ENCODE measurements around the gene SULT2B1.

Gene SULT2B1

DNA sequence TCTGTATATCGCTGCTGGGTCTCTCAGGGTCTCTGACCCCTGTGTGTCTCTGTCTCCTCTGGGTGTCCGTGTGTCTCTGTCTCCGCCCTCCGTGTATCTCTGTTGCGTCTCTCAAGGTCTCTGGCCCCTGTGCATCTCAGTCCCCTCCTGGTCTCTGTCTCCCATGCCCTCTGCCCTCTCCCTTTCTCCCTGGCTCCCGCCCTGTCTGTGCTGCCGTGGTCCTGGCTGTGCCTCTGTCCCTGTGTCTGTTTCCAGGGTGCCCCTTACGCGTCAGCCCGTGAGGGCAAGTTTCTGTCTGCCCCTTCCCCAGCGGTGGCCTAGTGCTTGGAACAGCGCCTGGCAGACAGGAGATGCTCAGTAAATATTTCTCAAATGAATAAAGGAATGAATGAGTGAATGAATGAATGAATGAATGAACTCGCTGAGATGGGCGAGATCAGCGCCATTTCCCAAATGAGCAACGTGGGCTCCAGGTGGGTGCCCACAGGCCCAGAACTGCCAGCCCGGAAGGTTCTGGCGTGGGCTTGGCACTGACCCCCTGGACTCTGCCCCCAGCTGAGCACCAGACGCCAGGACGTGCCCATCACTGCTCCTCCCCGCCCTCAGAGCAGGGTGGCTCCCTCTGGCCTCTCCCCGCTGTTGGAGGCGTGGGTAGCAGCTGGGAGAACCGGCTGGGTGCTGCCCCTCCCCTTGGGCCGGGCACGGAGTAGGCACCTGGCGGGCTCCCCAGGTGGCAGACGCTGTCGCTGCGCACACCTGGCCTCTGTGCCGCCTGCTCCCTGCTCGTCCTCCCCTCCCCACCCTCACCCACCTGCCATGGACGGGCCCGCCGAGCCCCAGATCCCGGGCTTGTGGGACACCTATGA is at the start of gene SULT2B1:
TSS of gene SULT2B1 (plus strand) at position 736 of the 866 bp plus-strand sequence. CDS start at position 817, 81 bp downstream.
- no peak within 1 kb of the TSS for H3K9ac ChIP-seq
- TF ChIP-seq Cebpa-rat (IDR thresholded peaks at IDR 0.05): no peak
- no peaks in the 10 kb centered on the region for H3K27me3 ChIP-seq
- H3K36me3 ChIP-seq: no peaks in the 10 kb centered on the region
- H3K4me2 ChIP-seq: no peak within 1 kb of the TSS
- peaks cover 0 to 6% (median 0%) of the 10 kb centered on the region in 10 experiments; a peak in 2 of 20 replicates for H3K4me1 ChIP-seq
- no peak within 1 kb of the TSS for H3K4me3 ChIP-seq
- H4K20me1 ChIP-seq: no peaks in the 10 kb centered on the region
- no peaks in the 10 kb centered on the region for H3K9me3 ChIP-seq (replicated peaks in 1 of 11)
- no peak within 1 kb of the TSS for H3K27ac ChIP-seq

DNA sequence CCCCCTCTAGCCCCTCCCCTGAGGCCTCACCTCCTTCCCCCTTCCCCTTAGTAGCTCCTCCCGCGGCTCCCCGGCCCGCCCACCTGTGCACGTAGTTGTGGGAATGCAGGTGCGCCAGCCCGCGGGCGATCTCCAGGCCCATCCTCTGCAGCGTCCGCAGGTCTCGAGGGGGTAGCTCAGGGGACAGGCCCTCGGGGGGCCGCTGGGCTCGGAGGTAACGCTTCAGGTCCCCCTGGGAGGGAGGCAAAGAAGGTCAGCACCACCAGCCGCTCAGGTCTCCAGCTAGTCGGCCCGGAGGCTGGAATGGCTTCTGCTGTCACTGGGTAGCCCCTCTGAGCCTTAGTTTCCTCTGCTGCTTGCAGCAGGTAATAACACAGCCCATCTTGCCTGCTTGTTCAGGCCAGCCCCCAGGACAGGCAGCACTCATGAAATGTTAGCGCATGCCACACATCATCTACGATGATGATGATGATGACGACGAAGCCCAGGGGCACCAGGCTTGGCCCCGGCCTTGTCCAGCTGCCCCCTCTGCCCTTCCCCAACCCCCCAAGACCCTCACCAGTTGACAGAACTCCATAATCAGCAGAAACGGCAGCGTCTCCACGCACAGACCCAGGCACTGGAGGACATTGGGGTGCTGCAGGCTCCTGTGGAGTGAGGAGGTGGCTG is 49.5 kb upstream of the SULT2B1 start:
- TF ChIP-seq Cebpa-rat (IDR thresholded peaks at IDR 0.05): no peak
- Histone ChIP-seq H4K20me1 (peaks cover 0 to 16% (median 0%) of the 10 kb centered on the region in 11 experiments; a peak in 11 of 22 replicates), H3K4me2 (peak overlapping the region; percentile 39 to 80 (median 65); a peak in 21 of 22 replicates), H3K4me1 (peaks cover 23 to 58% (median 46%) of the 10 kb centered on the region in 10 experiments), H3K27me3 (peaks cover 33 to 39% (median 37%) of the 10 kb centered on the region in 11 experiments), H3K36me3 (no peaks in the 10 kb centered on the region), H3K27ac (peak overlapping the region in 1 of 11 experiments; percentile 18; a peak in 1 of 22 replicates), H3K4me3 (peak overlapping the region in 2 of 10 experiments; percentile 38; a peak in 3 of 20 replicates), H3K9me3 (replicated peaks in 1 of 11) (no peaks in the 10 kb centered on the region), H3K9ac (0 out of 22 replicates have a peak overlapping the region, but pooled peaks of 2 of the 11 experiments have one; percentile 33)

DNA sequence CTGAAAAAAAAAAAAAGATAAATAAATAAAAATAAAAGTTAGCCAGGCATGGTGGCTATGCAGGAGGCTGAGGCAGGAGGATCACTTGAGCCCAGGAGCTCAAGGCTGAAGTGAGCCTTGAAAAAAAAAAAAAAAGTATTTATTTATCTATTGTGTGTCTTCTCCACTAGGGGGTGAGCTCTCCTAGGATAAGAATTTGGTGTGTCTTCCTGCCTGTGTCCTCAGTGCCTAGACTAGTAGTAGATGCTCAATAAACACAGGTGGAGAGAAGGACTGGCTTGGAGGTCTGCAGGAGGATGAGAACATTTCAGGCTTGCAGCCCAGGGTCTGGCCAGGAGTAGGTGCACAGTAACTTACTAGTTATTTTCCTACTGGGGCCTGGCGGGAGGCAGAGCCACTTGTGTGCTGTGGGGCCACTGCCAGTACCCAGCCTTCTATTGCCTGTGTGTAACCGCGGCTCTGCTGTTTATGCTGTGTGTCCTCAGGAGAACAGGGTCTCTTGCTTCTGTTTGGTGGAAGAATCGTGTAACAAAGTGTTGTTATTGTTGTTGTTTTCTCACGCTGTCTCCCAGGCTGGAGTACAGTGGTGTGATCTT is 45.7 kb upstream of the SULT2B1 start:
- TF ChIP-seq Cebpa-rat (IDR thresholded peaks at IDR 0.05): no peak
- H3K9ac ChIP-seq: no peak overlapping the region
- no peak overlapping the region for H3K27ac ChIP-seq
- no peaks in the 10 kb centered on the region for H3K9me3 ChIP-seq (replicated peaks in 1 of 11)
- H3K4me3 ChIP-seq: no peak overlapping the region
- peaks cover 0 to 6% (median 0%) of the 10 kb centered on the region in 11 experiments; a peak in 9 of 22 replicates for H3K27me3 ChIP-seq
- H3K36me3 ChIP-seq: no peaks in the 10 kb centered on the region
- peaks cover 5 to 44% (median 36%) of the 10 kb centered on the region in 10 experiments for H3K4me1 ChIP-seq
- no peak overlapping the region for H3K4me2 ChIP-seq
- H4K20me1 ChIP-seq: peaks cover 0 to 6% (median 0%) of the 10 kb centered on the region in 11 experiments; a peak in 3 of 22 replicates

DNA sequence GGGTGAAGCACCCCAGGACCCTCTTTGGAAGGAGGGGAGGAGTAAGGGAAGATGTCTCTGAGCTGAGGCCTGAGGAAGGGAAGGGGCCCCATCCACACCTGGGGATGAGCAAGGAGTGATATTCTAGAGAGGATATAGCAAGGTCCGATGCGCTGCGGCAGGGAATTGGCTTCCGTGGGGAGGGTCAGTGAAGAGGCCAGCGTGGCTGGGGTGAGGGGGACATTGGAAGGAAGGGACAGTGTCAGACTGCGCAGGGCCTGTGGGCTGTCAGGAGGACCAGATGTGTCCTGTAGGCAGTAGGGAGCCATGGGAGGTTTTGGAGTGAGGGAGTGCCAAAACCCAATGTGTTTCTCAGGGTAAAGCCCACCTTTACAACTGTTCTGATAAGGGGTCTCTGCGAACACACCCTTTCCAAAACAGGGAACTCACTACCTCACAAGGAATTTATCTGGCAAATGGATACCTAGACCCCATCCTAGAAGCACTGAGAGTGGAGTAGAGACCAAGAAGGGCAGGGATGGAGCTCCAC is 44.0 kb upstream of the SULT2B1 start:
- no peak overlapping the region for H3K4me3 ChIP-seq
- no peak for TF ChIP-seq Cebpa-rat (IDR thresholded peaks at IDR 0.05)
- H3K4me1 ChIP-seq: peaks cover 4 to 42% (median 34%) of the 10 kb centered on the region in 10 experiments; a peak in 17 of 20 replicates
- no peak overlapping the region for H3K9ac ChIP-seq
- no peak overlapping the region for H3K4me2 ChIP-seq
- no peaks in the 10 kb centered on the region; a peak in 1 of 22 replicates for H4K20me1 ChIP-seq
- H3K36me3 ChIP-seq: no peaks in the 10 kb centered on the region
- peaks cover 3 to 21% (median 11%) of the 10 kb centered on the region in 11 experiments; a peak in 13 of 22 replicates for H3K27me3 ChIP-seq
- no peak overlapping the region for H3K27ac ChIP-seq
- H3K9me3 ChIP-seq (replicated peaks in 1 of 11): no peaks in the 10 kb centered on the region

DNA sequence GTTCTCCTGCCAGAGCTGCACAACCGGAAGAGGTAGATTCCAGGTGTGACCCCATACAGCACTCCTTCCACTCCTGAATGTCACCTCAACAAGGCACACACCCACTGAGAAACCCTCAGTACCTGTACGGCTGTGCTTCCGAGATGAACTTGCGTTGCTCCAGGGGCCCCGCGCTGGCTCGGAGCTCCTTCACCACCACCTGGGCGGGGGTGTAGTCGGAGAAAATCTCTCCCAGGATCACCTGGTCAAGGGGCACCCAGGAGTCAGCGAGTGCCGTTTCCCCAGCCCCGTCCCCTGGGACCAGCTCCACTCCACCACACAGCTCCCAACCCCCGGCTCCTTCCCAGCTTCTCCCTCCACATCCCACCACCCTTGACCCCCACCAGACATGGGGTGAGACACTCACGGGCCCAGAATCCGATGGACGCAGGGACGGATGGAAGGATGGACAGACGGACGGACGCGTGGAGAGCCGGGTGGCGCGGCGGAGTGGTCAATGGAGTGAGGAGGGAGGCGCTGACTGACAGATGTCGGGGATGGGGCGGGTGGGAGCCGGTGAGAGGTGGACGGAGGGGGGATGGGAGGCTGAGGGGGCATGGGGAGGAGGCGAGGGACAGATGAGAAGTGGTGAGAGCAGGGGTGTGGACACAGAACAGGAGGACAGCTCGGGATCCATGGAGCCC is 43.1 kb upstream of the SULT2B1 start:
- no peak overlapping the region for H3K4me2 ChIP-seq

DNA sequence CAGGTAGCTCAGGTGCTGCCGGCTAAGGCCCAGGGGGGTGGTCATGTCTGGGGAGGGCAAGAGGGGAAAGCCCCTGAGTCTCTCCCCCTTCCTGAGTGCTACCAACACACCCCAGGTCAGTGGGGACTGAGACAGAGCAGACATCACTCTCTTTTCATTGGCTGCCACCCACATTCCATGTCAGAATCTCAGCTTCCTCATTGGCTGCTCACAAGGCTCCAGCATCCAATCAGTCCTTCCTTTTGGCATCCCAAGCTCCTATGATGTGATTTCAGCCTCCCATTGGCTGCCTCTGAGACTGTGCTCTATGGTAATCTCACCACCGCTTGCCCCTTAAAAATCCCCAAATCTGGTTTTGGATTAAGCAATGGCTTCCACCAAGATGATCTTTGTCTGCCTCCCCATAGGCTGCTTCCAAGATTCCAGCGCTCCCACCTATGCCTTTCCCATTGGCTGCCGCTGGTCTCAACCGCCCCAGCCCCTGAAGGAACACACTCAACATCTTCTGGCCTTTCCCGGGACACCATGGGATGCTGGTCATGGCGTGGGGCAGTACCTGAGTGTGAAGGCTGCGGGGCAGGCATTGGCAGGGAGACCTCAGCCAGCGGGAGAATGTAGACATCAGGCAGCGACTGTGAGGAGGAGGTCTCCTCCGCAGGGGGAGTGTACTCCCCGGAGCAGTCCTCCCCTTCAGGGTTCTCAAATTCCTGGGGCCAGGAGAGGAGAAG is 42.3 kb upstream of the SULT2B1 start:
- Histone ChIP-seq H4K20me1 (no peaks in the 10 kb centered on the region), H3K27ac (no peak overlapping the region), H3K27me3 (peaks cover 3 to 21% (median 11%) of the 10 kb centered on the region in 11 experiments; a peak in 13 of 22 replicates), H3K4me3 (no peak overlapping the region), H3K9ac (no peak overlapping the region), H3K4me2 (peak overlapping the region in 9 of 11 experiments; percentile 78 to 92 (median 85); a peak in 11 of 22 replicates), H3K4me1 (peaks cover 5 to 39% (median 32%) of the 10 kb centered on the region in 10 experiments; a peak in 17 of 20 replicates), H3K9me3 (replicated peaks in 1 of 11) (no peaks in the 10 kb centered on the region), H3K36me3 (no peaks in the 10 kb centered on the region)
- TF ChIP-seq Cebpa-rat (IDR thresholded peaks at IDR 0.05): no peak

More for the DNA sequence above, 43.1 kb upstream of the SULT2B1 start:
- peaks cover 5 to 39% (median 31%) of the 10 kb centered on the region in 10 experiments; a peak in 17 of 20 replicates for H3K4me1 ChIP-seq
- H3K27ac ChIP-seq: no peak overlapping the region
- H3K36me3 ChIP-seq: no peaks in the 10 kb centered on the region
- H3K4me3 ChIP-seq: no peak overlapping the region
- H3K9me3 ChIP-seq (replicated peaks in 1 of 11): no peaks in the 10 kb centered on the region
- no peaks in the 10 kb centered on the region for H4K20me1 ChIP-seq
- TF ChIP-seq Cebpa-rat (IDR thresholded peaks at IDR 0.05): no peak
- H3K27me3 ChIP-seq: peaks cover 3 to 21% (median 11%) of the 10 kb centered on the region in 11 experiments; a peak in 13 of 22 replicates
- no peak overlapping the region for H3K9ac ChIP-seq

DNA sequence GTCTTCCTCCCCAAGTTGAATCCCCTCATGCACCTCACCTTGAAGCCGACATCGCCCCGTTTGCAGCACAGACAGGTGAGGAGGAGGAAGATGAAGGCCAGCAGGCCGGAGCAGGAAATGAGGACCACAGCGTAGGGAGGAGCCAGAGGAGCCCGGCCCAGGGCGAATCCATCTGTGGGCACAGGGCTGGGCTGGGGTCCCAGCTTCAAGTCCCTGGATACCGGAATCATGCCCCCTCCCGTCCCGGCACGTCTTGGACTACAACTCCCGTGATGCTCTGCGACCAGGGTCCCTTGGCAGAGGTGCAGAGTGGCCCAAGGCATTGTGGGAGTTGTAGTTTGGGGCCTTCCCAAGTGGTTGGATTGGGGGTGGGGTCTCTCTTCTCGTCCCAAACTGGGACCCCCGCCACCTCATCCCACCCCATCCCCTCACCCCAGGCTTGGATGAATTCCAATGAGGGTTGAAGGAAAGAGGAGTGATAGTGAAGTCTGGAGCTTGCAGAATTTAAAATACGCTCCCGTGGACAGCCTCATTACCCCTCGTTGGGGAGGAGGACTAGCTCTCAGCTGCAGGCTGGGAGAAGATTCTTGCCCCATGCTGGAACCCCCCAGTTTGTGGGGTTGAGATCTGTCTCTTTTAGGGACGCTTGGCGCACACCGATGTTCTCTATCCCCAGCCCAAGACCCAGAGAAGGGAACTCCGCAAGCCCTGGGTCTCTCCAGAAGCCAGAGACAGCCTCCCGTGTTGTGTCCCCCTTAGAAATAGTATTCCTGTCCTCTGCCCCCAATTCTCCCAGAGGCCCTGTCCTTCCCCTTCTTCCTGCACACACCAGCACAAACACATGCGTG is 41.3 kb upstream of the SULT2B1 start:
- Histone ChIP-seq H3K4me2 (peak overlapping the region; percentile 78 to 93 (median 85)), H3K4me3 (peak overlapping the region; percentile 28 to 66 (median 48); a peak in 18 of 20 replicates), H3K9me3 (replicated peaks in 1 of 11) (no peaks in the 10 kb centered on the region), H3K27ac (no peak overlapping the region), H3K36me3 (no peaks in the 10 kb centered on the region), H3K27me3 (peaks cover 3 to 21% (median 11%) of the 10 kb centered on the region in 11 experiments; a peak in 13 of 22 replicates), H3K9ac (peak overlapping the region in 6 of 11 experiments; percentile 43 to 66 (median 55); a peak in 9 of 22 replicates), H4K20me1 (no peaks in the 10 kb centered on the region), H3K4me1 (peaks cover 5 to 39% (median 32%) of the 10 kb centered on the region in 10 experiments; a peak in 17 of 20 replicates)
- TF ChIP-seq Cebpa-rat (IDR thresholded peaks at IDR 0.05): no peak
